GM12874 (cell line): Measurements from ENCODE around the gene CLECL1.

Experiments
- CTCF ChIP-seq: IDR thresholded peaks from 2 replicates; pipeline ENCODE4 v1.5.1; 2011; ENCODE audit warnings: low read depth, mild to moderate bottlenecking, control low read depth, low read length, moderate library complexity; ENCODE audit not compliant: insufficient read depth

Gene CLECL1

GRCh38 chr12:9751204-9752144, 18.6 kb upstream of the CLECL1 start:
- peak; percentile 22; the same call in 1 of the 2 replicates for TF ChIP-seq CTCF

GRCh38 chr12:9750276-9751203, 17.6 kb upstream of the CLECL1 start:
- TF ChIP-seq CTCF, result peak; percentile 70

GRCh38 chr12:9749640-9750039, 16.7 kb upstream of the CLECL1 start:
- no peak for TF ChIP-seq CTCF

- TF ChIP-seq CTCF, result no peak
Observed at GRCh38 chr12:9745199-9745598, 12.3 kb upstream of the CLECL1 start.

GRCh38 chr12:9742661-9743060, 9.8 kb upstream of the CLECL1 start:
- no peak for TF ChIP-seq CTCF

GRCh38 chr12:9741726-9742125, 8.8 kb upstream of the CLECL1 start:
- no peak for TF ChIP-seq CTCF
